Fibroblast of the aortic adventitia (primary cell): ENCODE results near the gene RTN1. TPM values are rescaled to one million over a fixed set of nuclear protein-coding genes. Genes with fewer than 3 reads are reported as not detected.

Experiments
- DNase-seq: peaks from one replicate; pipeline ENCODE4 v3.0.0-alpha.2; 2010; ENCODE audit warnings: low read depth
- H3K4me3 ChIP-seq: 2 replicates; pipeline ENCODE4 v1.5.1; 2011; ENCODE audit warnings: low read depth, mild to moderate bottlenecking, control low read depth, low read length, moderate library complexity
- total RNA-seq: library from RNA; depleted of rRNA; stranded (reverse); fragments of >200 nt; gene quantifications from 2 replicates; pipeline ENCODE4 v1.2.3, GENCODE V29; 2012; ENCODE audit warnings: low replicate concordance
- TF ChIP-seq, protein P1 (sequence below): IDR thresholded peaks from 2 replicates; pipeline ENCODE4 v1.5.1; 2011; ENCODE audit warnings: mild to moderate bottlenecking, low read length, control low read depth, inconsistent platforms; ENCODE audit not compliant: insufficient read depth

RTN1 gene
- total RNA-seq, 1 donor, result 0.27 TPM

DNA sequence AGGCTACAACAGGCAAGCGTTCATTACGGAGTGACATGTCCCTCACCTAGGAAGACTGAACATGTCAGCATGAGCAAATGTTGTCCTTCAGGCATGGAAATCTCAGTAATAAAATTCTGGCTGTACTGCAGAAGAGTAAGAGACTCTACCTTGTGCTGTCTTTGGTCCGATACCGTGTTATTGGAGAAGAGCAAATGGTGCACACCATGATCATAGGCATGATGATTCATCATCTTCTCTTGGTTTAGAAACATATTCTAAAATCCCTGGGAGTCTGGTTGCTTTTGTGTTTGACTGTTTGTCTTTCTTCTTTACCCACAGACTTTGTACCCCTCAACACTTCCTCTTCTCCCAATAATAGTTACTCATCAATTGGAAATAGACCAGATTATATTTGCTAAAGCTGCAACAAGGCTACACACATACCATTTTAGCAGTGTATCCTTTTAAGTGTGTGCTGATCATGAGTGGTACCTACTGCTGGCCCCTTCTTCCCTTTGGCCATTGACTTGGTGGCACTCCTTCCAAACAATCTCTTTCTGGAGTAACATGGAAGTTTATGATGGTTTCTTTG is 93.5 kb downstream of the RTN1 start:
- no peak for DNase-seq
- TF ChIP-seq, protein P1, sequence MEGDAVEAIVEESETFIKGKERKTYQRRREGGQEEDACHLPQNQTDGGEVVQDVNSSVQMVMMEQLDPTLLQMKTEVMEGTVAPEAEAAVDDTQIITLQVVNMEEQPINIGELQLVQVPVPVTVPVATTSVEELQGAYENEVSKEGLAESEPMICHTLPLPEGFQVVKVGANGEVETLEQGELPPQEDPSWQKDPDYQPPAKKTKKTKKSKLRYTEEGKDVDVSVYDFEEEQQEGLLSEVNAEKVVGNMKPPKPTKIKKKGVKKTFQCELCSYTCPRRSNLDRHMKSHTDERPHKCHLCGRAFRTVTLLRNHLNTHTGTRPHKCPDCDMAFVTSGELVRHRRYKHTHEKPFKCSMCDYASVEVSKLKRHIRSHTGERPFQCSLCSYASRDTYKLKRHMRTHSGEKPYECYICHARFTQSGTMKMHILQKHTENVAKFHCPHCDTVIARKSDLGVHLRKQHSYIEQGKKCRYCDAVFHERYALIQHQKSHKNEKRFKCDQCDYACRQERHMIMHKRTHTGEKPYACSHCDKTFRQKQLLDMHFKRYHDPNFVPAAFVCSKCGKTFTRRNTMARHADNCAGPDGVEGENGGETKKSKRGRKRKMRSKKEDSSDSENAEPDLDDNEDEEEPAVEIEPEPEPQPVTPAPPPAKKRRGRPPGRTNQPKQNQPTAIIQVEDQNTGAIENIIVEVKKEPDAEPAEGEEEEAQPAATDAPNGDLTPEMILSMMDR, result no peak
- H3K4me3 ChIP-seq, result no peak overlapping the region

DNA sequence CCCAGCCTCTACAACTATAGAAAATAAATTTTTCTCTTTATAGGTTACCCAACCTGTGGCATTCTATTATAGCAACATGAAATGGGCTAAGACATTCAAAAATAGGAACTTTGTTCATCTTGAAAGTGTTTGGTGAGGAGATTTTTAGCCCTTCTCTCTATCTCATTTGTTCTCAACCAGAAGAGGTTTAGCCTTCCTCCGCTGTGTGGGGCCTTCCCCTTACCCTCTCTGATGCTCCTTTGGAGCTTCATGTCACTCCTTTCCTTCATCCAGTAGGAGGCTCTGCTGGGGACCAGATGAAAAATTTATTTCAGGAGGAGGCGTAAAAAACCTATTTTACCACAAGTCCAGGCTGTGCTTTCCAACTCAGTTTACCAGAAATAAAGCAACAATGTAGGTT is 94.1 kb downstream of the RTN1 start:
- H3K4me3 ChIP-seq, result no peak overlapping the region
- no peak for DNase-seq
- TF ChIP-seq, protein P1, result no peak

DNA sequence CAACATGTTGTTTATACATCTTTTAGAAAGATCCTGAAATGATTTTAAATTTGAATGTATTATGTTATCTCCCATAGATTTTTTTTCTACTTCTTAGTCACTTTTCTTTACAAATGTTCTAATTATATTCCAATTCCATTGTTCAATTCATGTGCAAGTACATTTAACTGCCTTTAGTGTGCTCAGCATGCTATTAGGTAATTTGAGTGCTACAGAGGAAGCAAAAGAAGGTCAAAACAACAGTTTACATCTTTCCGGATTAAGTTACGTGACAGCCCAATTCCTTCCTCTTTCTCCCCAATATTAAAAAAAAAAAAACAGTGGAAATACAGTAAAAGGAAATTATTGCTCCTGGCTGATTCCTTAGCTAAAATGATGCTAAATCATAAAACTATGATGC is 98.3 kb downstream of the RTN1 start:
- TF ChIP-seq, protein P1, result no peak
- H3K4me3 ChIP-seq, result no peak overlapping the region
- DNase-seq, result no peak

DNA sequence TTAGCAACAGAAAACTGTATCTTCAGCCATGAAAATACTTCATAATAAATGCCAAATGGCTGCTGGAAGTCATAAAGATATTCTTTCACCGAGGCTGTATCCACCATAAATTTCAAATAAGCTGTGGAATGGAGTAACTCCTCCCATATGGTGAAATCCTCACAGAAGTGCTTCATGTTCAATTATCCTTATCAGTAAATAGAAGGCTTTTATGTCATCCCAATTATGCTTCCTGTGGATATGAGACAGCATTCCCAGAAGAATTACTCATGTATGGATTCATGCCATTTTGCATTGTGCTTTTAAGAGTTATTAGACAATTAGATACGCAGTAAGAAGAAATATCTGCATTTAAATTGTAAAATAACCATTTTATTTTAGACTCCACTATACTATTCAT is 99.0 kb downstream of the RTN1 start:
- TF ChIP-seq, protein P1, result no peak
- peak; percentile 82 for DNase-seq
- H3K4me3 ChIP-seq, result no peak overlapping the region

DNA sequence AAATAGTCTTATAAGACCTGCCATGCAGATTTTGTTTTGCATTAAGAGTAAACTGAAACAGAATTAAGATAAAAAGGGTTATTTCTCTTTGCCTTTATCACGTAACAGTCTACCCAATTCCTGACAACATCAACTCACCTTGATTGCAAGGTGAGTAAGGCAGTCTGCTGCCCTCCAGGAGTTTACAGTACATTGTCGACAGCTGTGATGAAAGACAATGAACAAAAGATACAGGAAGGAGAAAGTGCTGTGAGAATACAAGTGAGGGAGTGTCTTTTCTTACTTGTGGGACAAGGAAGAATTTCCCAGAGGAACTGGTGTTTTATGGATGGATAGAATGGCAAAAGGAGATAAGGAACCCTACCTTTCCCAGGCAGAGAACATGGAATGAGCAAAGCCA is 101.0 kb downstream of the RTN1 start:
- H3K4me3 ChIP-seq, result no peak overlapping the region
- TF ChIP-seq, protein P1, result no peak
- no peak for DNase-seq

DNA sequence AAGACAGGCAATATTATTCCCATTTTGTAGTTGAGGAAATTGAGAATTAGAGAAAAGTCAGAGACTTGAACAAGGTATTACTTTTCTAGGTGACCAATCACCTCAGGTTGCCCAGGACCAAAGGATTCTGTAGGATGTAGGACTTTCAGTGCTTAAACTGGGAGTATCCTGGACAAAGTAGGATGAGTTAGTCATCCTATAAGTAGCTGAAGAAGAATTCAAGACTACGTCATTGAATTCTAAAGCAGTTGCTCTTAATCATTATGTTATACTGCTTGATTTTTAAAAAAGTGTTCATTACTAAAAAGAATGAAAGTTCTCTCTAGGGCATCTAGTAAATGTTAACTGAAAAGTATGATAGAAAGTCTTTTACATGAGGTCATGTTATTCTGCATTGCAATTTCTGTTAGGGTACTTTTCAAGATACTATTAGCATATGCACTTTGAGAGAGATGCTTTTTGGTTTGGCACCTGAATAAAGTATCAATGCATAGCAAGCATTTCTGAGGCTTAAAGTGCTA is 101.7 kb downstream of the RTN1 start:
- H3K4me3 ChIP-seq, result no peak overlapping the region
- TF ChIP-seq, protein P1, result no peak
- DNase-seq, result peak; percentile 17

DNA sequence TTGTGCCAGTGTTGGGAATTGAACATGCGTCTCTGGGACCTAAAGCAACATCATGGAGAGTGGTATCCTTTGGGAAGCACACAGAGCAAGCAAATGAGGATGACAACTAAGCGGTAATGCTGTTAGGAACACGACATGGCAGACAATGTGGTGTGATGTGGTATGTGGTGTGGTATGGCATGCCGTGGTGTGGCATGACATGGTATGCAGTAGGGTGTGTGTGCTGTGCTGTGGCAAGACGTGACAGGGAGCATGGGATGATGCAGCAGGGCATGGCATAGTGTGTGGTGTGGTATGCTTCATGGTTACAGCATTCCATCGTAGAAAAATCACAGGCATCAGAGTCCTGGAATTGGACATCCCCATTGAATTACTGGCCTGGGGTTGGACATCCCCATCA is 108.7 kb downstream of the RTN1 start:
- TF ChIP-seq, protein P1, result no peak
- H3K4me3 ChIP-seq, result no peak overlapping the region
- no peak for DNase-seq
